Astrocyte (in vitro differentiated cells and primary cell): ENCODE measurements around the gene HNRNPC. TPM values are rescaled to one million over a fixed set of nuclear protein-coding genes. Genes with fewer than 3 reads are reported as not detected.

Source experiments
- DNase-seq: peaks from one replicate; pipeline ENCODE4 v3.0.0-alpha.2; 2010; ENCODE audit warnings: low read depth
- FAIRE-seq: peaks from 2 replicates; lab custom pipeline; 2011; peaks lifted over from hg19 to GRCh38; lab: Jason Lieb, UNC
- H2AFZ ChIP-seq: 2 replicates; pipeline ENCODE4 v1.6.0; 2012; ENCODE audit warnings: low read depth, low read length, inconsistent platforms
- H3K27ac ChIP-seq: 2 replicates; pipeline ENCODE4 v1.5.1; 2011; ENCODE audit warnings: low read depth, low read length, inconsistent platforms
- H3K27me3 ChIP-seq: 2 replicates; pipeline ENCODE4 v1.6.0; 2011; ENCODE audit warnings: low read length, inconsistent platforms; ENCODE audit not compliant: insufficient read depth
- H3K36me3 ChIP-seq: 2 replicates; pipeline ENCODE4 v1.5.1; 2011; ENCODE audit warnings: low read length, inconsistent platforms; ENCODE audit not compliant: insufficient read depth
- H3K4me1 ChIP-seq: 2 replicates; pipeline ENCODE4 v1.5.1; 2011; ENCODE audit warnings: low read length, inconsistent platforms; ENCODE audit not compliant: insufficient read depth
- H3K4me2 ChIP-seq: 2 replicates; pipeline ENCODE4 v1.6.0; 2012; ENCODE audit warnings: low read length, inconsistent platforms
- H3K4me3 ChIP-seq: 2 replicates; pipeline ENCODE4 v1.5.1; 2011; ENCODE audit warnings: low read depth, mild to moderate bottlenecking, low read length, inconsistent platforms; ENCODE audit not compliant: insufficient read depth
- H3K79me2 ChIP-seq: 2 replicates; pipeline ENCODE4 v1.6.0; 2012; ENCODE audit warnings: mild to moderate bottlenecking, low read length, inconsistent platforms; ENCODE audit not compliant: insufficient read depth
- H3K9ac ChIP-seq: 2 replicates; pipeline ENCODE4 v1.6.0; 2012; ENCODE audit warnings: mild to moderate bottlenecking, low read length, inconsistent platforms
- H3K9me3 ChIP-seq: 2 replicates; pipeline ENCODE4 v1.5.1; 2012; ENCODE audit warnings: low read depth, mild to moderate bottlenecking, low read length, inconsistent platforms; ENCODE audit not compliant: insufficient read depth
- H4K20me1 ChIP-seq: 2 replicates; pipeline ENCODE4 v1.6.0; 2012; ENCODE audit warnings: low read length, inconsistent platforms; ENCODE audit not compliant: insufficient read depth
- H3K27ac Mint-ChIP-seq: one replicate; pipeline ENCODE4 v1.8.0; 2021; ENCODE audit warnings: mild to moderate bottlenecking, mixed read lengths; ENCODE audit not compliant: unreplicated experiment
- H3K27me3 Mint-ChIP-seq: one replicate; pipeline ENCODE4 v1.8.0; 2021; ENCODE audit warnings: low read depth, mixed read lengths; ENCODE audit not compliant: unreplicated experiment
- H3K36me3 Mint-ChIP-seq: one replicate; pipeline ENCODE4 v1.8.0; 2021; ENCODE audit warnings: low read depth, mixed read lengths; ENCODE audit not compliant: unreplicated experiment
- H3K4me1 Mint-ChIP-seq: one replicate; pipeline ENCODE4 v1.8.0; 2021; ENCODE audit warnings: low read depth, mixed read lengths; ENCODE audit not compliant: unreplicated experiment
- H3K4me3 Mint-ChIP-seq: one replicate; pipeline ENCODE4 v1.8.0; 2021; ENCODE audit warnings: mild to moderate bottlenecking, moderate library complexity, mixed read lengths; ENCODE audit not compliant: unreplicated experiment
- H3K9me3 Mint-ChIP-seq: one replicate; pipeline ENCODE4 v1.8.0; 2021; ENCODE audit warnings: mild to moderate bottlenecking, mixed read lengths; ENCODE audit not compliant: unreplicated experiment
- EZH2 ChIP-seq: IDR thresholded peaks from 2 replicates; pipeline ENCODE4 v1.6.1; 2012; ENCODE audit warnings: mild to moderate bottlenecking, low read length, inconsistent platforms; ENCODE audit not compliant: insufficient read depth
- total RNA-seq: library from RNA; stranded (reverse); gene quantifications from 2 replicates; pipeline ENCODE4 v1.2.1, GENCODE V29; 2021
- TF ChIP-seq, protein P1 (sequence below): IDR thresholded peaks from 2 replicates; pipeline ENCODE4 v1.5.1; 2011; ENCODE audit warnings: low read depth, mild to moderate bottlenecking, inconsistent platforms, low read length, moderate library complexity; ENCODE audit not compliant: insufficient read depth

The HNRNPC gene
- total RNA-seq, 1 donor from 2014 or later = 525 TPM

DNA sequence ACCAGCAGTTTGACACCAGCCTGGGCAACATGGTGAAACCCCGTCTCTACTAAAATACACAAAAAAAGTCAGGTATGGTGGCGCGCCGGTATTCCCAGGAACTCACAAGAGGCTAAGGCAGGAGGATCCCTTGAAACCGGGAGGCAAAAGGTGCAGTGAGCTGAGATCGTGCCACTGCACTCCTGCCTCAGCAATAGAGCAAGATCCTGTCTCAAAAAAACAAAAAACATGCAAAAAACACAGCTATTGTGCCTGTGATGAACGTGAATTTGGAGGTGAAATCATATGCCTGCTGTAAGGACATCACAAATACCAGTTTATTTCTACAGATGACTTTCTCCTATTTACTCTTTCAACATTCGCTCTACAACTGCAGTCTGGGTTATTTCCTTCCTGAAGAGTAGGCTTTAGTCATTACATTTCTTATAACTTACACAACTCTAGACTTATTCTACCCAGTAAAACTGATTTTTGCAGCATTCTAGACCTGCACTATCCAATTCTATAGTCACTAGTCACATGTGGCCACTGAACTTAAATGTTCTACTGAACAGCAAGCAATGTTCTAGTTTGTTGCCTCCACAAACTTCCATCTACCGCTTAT is 48.3 kb downstream of the HNRNPC start:
- peaks cover 19% of the 10 kb centered on the region for H3K36me3 Mint-ChIP-seq
- Histone ChIP-seq H3K27ac (no peak overlapping the region), H3K79me2 (peaks cover 100% of the 10 kb centered on the region), H3K4me3 (no peak overlapping the region), H3K9ac (no peak overlapping the region), H4K20me1 (peaks cover 100% of the 10 kb centered on the region), H3K27me3 (no peaks in the 10 kb centered on the region), H3K4me2 (no peak overlapping the region), H2AFZ (no peak overlapping the region), H3K9me3 (no peaks in the 10 kb centered on the region), H3K4me1 (peaks cover 14% of the 10 kb centered on the region), H3K36me3 (peaks cover 64% of the 10 kb centered on the region)
- no peak for TF ChIP-seq EZH2
- TF ChIP-seq, protein P1, sequence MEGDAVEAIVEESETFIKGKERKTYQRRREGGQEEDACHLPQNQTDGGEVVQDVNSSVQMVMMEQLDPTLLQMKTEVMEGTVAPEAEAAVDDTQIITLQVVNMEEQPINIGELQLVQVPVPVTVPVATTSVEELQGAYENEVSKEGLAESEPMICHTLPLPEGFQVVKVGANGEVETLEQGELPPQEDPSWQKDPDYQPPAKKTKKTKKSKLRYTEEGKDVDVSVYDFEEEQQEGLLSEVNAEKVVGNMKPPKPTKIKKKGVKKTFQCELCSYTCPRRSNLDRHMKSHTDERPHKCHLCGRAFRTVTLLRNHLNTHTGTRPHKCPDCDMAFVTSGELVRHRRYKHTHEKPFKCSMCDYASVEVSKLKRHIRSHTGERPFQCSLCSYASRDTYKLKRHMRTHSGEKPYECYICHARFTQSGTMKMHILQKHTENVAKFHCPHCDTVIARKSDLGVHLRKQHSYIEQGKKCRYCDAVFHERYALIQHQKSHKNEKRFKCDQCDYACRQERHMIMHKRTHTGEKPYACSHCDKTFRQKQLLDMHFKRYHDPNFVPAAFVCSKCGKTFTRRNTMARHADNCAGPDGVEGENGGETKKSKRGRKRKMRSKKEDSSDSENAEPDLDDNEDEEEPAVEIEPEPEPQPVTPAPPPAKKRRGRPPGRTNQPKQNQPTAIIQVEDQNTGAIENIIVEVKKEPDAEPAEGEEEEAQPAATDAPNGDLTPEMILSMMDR = no peak
- H3K4me1 Mint-ChIP-seq = peaks cover 58% of the 10 kb centered on the region
- DNase-seq (no peak), FAIRE-seq (no peak)
- H3K27ac Mint-ChIP-seq = peak overlapping the region; percentile 77
- H3K9me3 Mint-ChIP-seq = no peaks in the 10 kb centered on the region
- H3K4me3 Mint-ChIP-seq = no peak overlapping the region
- H3K27me3 Mint-ChIP-seq = no peaks in the 10 kb centered on the region

DNA sequence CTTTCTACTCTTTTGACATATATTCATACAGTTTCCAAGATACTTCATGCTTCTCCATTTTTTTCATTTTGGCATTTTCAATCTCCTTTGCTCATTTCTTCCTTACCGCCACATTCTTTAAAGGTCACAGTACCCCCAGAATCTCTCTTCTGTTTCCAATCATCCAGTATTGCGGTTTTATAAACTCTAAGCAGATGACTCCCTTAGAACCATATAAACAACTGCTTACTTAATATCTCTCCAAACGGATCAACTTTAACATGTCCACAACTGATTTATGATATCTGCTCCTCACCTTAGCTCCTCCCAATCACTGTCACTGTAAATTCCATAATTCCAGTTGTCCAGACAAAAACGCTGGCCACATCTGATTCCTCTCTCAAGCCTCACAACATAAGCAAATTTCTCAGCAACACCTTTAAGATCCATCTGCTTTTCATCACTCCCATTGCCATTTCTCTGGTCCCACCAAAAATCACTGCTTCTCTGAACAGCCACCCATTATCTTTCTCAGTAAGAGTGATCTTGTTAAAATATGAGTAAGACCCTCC is 49.6 kb downstream of the HNRNPC start:
- peaks cover 69% of the 10 kb centered on the region for H3K4me1 Mint-ChIP-seq
- TF ChIP-seq, protein P1 = no peak
- no peak for TF ChIP-seq EZH2
- H3K79me2 ChIP-seq = peaks cover 100% of the 10 kb centered on the region
- H3K27me3 ChIP-seq = no peaks in the 10 kb centered on the region
- H3K27ac ChIP-seq = no peak overlapping the region
- no peaks in the 10 kb centered on the region for H3K9me3 ChIP-seq
- H3K36me3 Mint-ChIP-seq = peaks cover 22% of the 10 kb centered on the region
- H3K9me3 Mint-ChIP-seq = no peaks in the 10 kb centered on the region
- H4K20me1 ChIP-seq = peaks cover 100% of the 10 kb centered on the region
- no peaks in the 10 kb centered on the region for H3K27me3 Mint-ChIP-seq
- H2AFZ ChIP-seq = no peak overlapping the region
- H3K36me3 ChIP-seq = peaks cover 66% of the 10 kb centered on the region
- peaks cover 14% of the 10 kb centered on the region for H3K4me1 ChIP-seq
- H3K9ac ChIP-seq = no peak overlapping the region
- H3K27ac Mint-ChIP-seq = peak overlapping the region; percentile 2
- DNase-seq (no peak), FAIRE-seq (no peak)
- no peak overlapping the region for H3K4me2 ChIP-seq
- peak overlapping the region; percentile 3 for H3K4me3 Mint-ChIP-seq
- H3K4me3 ChIP-seq = no peak overlapping the region

DNA sequence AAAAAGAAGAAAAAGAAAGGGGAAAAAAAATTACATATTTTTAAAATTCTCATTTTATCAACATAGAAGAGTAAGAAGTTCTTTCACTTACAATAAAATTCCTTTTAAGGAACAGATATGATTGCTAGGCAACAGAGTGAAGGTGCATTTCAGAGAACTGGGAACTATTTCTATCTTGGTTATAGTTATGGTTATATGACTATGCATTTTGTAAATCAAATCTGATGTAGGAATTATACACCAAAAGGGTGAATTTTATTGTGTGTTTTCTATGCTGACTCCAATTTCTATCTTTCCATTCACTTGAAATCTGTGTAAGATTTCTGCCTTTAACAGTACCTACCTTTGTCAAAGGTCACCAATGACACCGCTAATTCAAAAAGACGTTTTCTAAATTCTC is 50.1 kb downstream of the HNRNPC start:
- H3K36me3 Mint-ChIP-seq = peaks cover 19% of the 10 kb centered on the region
- no peak overlapping the region for H3K4me3 Mint-ChIP-seq
- Histone ChIP-seq H3K27me3 (no peaks in the 10 kb centered on the region), H3K79me2 (peaks cover 100% of the 10 kb centered on the region), H2AFZ (no peak overlapping the region), H3K4me1 (peaks cover 14% of the 10 kb centered on the region), H3K36me3 (peaks cover 66% of the 10 kb centered on the region), H3K27ac (peak overlapping the region; percentile 69), H3K4me3 (no peak overlapping the region), H3K9ac (no peak overlapping the region), H4K20me1 (peaks cover 100% of the 10 kb centered on the region), H3K9me3 (no peaks in the 10 kb centered on the region), H3K4me2 (no peak overlapping the region)
- no peak overlapping the region for H3K27ac Mint-ChIP-seq
- no peak for TF ChIP-seq EZH2
- TF ChIP-seq, protein P1 = no peak
- peaks cover 68% of the 10 kb centered on the region for H3K4me1 Mint-ChIP-seq
- DNase-seq (no peak), FAIRE-seq (no peak)
- H3K9me3 Mint-ChIP-seq = no peaks in the 10 kb centered on the region
- no peaks in the 10 kb centered on the region for H3K27me3 Mint-ChIP-seq
